Natural killer cell treated with Interleukin-12 subunit alpha and Interleukin-12 subunit beta and Interleukin-15 and Interleukin-18, amount 100 ng/mL, for 72 hours (primary cell): ENCODE results near the gene VAV2. TPM values are rescaled to one million over a fixed set of nuclear protein-coding genes. Genes with fewer than 3 reads are reported as not detected.

ENCODE experiments used
- ATAC-seq, 2 donors: fragments of 150-1000 bp; cut with Tn5 transposase in 1 of 2; sonication (Bioruptor Pico), chemical (Tn5 transposase) in 1 of 2; 2 replicates each; pipeline ENCODE4 v1.10.0; 2021
- DNase-seq: peaks from one replicate; pipeline ENCODE4 v3.0.0; 2022; ENCODE audit warnings: low spot score
- H3K27ac Mint-ChIP-seq, 2 donors: 1 replicate in 1 of 2; 2 replicates in 1 of 2; pipeline ENCODE4 v1.8.0; 2022; ENCODE audit warnings: mixed read lengths in 2 of 2, mild to moderate bottlenecking in 1 of 2, moderate library complexity in 1 of 2
- H3K27me3 Mint-ChIP-seq, 2 donors: 1 replicate in 1 of 2; 2 replicates in 1 of 2; pipeline ENCODE4 v1.8.0; 2022; ENCODE audit warnings: mixed read lengths in 2 of 2
- H3K36me3 Mint-ChIP-seq: one replicate; pipeline ENCODE4 v1.8.0; 2022; ENCODE audit warnings: mixed read lengths
- H3K4me1 Mint-ChIP-seq, 2 donors: 1 replicate in 1 of 2; 2 replicates in 1 of 2; pipeline ENCODE4 v1.8.0; 2022; ENCODE audit warnings: low read depth in 2 of 2, mixed read lengths in 2 of 2, mild to moderate bottlenecking in 1 of 2
- H3K4me3 Mint-ChIP-seq: one replicate; pipeline ENCODE4 v1.8.0; 2022; ENCODE audit warnings: mixed read lengths
- H3K9me3 Mint-ChIP-seq: 2 replicates; pipeline ENCODE4 v1.8.0; 2022; ENCODE audit warnings: mixed read lengths
- total RNA-seq, 2 donors: library from RNA; stranded (reverse); gene quantifications; one replicate each; pipeline ENCODE4 v1.2.3, GENCODE V29; 2022

Gene VAV2
- total RNA-seq, 2 donors from 2014 or later = 1.9 to 6.7 TPM

- H3K4me1 Mint-ChIP-seq = no peaks in the 10 kb centered on the region
- DNase-seq = no peak
- H3K4me3 Mint-ChIP-seq = no peak overlapping the region
- no peaks in the 10 kb centered on the region for H3K27me3 Mint-ChIP-seq
- peak in 1 of 2 donors; percentile 51 for ATAC-seq
- no peaks in the 10 kb centered on the region for H3K36me3 Mint-ChIP-seq
- no peaks in the 10 kb centered on the region for H3K9me3 Mint-ChIP-seq
- H3K27ac Mint-ChIP-seq = no peak overlapping the region
Measured at GRCh38 chr9:133782157-133783130, 209.7 kb downstream of the VAV2 start.

- no peaks in the 10 kb centered on the region for H3K4me1 Mint-ChIP-seq
- no peak overlapping the region for H3K4me3 Mint-ChIP-seq
- ATAC-seq (no peak), DNase-seq (no peak)
- no peaks in the 10 kb centered on the region for H3K36me3 Mint-ChIP-seq
- H3K27ac Mint-ChIP-seq = no peak overlapping the region
- no peaks in the 10 kb centered on the region for H3K27me3 Mint-ChIP-seq
- H3K9me3 Mint-ChIP-seq = no peaks in the 10 kb centered on the region
Measured at GRCh38 chr9:133781828-133782135, 210.3 kb downstream of the VAV2 start.

GRCh38 chr9:133780962-133781827 lies 210.9 kb downstream of the VAV2 start:
- H3K27ac Mint-ChIP-seq = no peak overlapping the region
- H3K4me3 Mint-ChIP-seq = no peak overlapping the region
- H3K27me3 Mint-ChIP-seq = no peaks in the 10 kb centered on the region
- no peaks in the 10 kb centered on the region for H3K9me3 Mint-ChIP-seq
- H3K4me1 Mint-ChIP-seq = no peaks in the 10 kb centered on the region
- no peak for ATAC-seq
- no peaks in the 10 kb centered on the region for H3K36me3 Mint-ChIP-seq
- no peak for DNase-seq

- DNase-seq = no peak
- H3K36me3 Mint-ChIP-seq = no peaks in the 10 kb centered on the region
- H3K27ac Mint-ChIP-seq = no peak overlapping the region
- H3K4me1 Mint-ChIP-seq = no peaks in the 10 kb centered on the region
- no peak overlapping the region for H3K4me3 Mint-ChIP-seq
- no peaks in the 10 kb centered on the region for H3K9me3 Mint-ChIP-seq
- no peak for ATAC-seq
- H3K27me3 Mint-ChIP-seq = no peaks in the 10 kb centered on the region
Measured at GRCh38 chr9:133780404-133780945, 211.6 kb downstream of the VAV2 start.

- no peak for ATAC-seq
- Mint-ChIP-seq H3K9me3 (no peaks in the 10 kb centered on the region), H3K4me1 (no peaks in the 10 kb centered on the region), H3K27me3 (no peaks in the 10 kb centered on the region), H3K4me3 (no peak overlapping the region), H3K27ac (no peak overlapping the region), H3K36me3 (no peaks in the 10 kb centered on the region)
- no peak for DNase-seq
Measured at GRCh38 chr9:133779516-133780403, 212.4 kb downstream of the VAV2 start.

- ATAC-seq = no peak
- Mint-ChIP-seq H3K4me1 (no peaks in the 10 kb centered on the region), H3K36me3 (no peaks in the 10 kb centered on the region)
Measured at GRCh38 chr9:133779081-133779480, 213.0 kb downstream of the VAV2 start.

GRCh38 chr9:133778336-133779013 lies 213.6 kb downstream of the VAV2 start:
- H3K4me3 Mint-ChIP-seq = no peak overlapping the region
- H3K27me3 Mint-ChIP-seq = no peaks in the 10 kb centered on the region
- no peak for DNase-seq
- no peaks in the 10 kb centered on the region for H3K9me3 Mint-ChIP-seq
- no peak overlapping the region for H3K27ac Mint-ChIP-seq
- ATAC-seq = no peak
- no peaks in the 10 kb centered on the region for H3K36me3 Mint-ChIP-seq
- no peaks in the 10 kb centered on the region for H3K4me1 Mint-ChIP-seq

More at GRCh38 chr9:133779081-133779480, 213.0 kb downstream of the VAV2 start:
- no peaks in the 10 kb centered on the region for H3K27me3 Mint-ChIP-seq
- H3K27ac Mint-ChIP-seq = no peak overlapping the region
- H3K4me3 Mint-ChIP-seq = no peak overlapping the region
- no peak for DNase-seq
- H3K9me3 Mint-ChIP-seq = no peaks in the 10 kb centered on the region

- DNase-seq = no peak
- no peaks in the 10 kb centered on the region for H3K36me3 Mint-ChIP-seq
- no peaks in the 10 kb centered on the region for H3K27me3 Mint-ChIP-seq
- H3K4me1 Mint-ChIP-seq = no peaks in the 10 kb centered on the region
- H3K9me3 Mint-ChIP-seq = no peaks in the 10 kb centered on the region
- H3K4me3 Mint-ChIP-seq = no peak overlapping the region
- H3K27ac Mint-ChIP-seq = no peak overlapping the region
- no peak for ATAC-seq
Measured at GRCh38 chr9:133777871-133778270, 214.3 kb downstream of the VAV2 start.

GRCh38 chr9:133777068-133777791 lies 214.9 kb downstream of the VAV2 start:
- no peak for ATAC-seq
- Mint-ChIP-seq H3K9me3 (no peaks in the 10 kb centered on the region), H3K27me3 (no peaks in the 10 kb centered on the region), H3K27ac (no peak overlapping the region), H3K4me1 (no peaks in the 10 kb centered on the region), H3K36me3 (no peaks in the 10 kb centered on the region), H3K4me3 (no peak overlapping the region)
- no peak for DNase-seq

- Mint-ChIP-seq H3K27me3 (no peaks in the 10 kb centered on the region), H3K27ac (no peak overlapping the region), H3K36me3 (no peaks in the 10 kb centered on the region), H3K4me3 (no peak overlapping the region), H3K9me3 (no peaks in the 10 kb centered on the region), H3K4me1 (no peaks in the 10 kb centered on the region)
- ATAC-seq (no peak), DNase-seq (peak; percentile 58)
Measured at GRCh38 chr9:133775951-133776905, 215.9 kb downstream of the VAV2 start.

GRCh38 chr9:133775291-133775690 lies 216.8 kb downstream of the VAV2 start:
- no peak overlapping the region for H3K27ac Mint-ChIP-seq
- H3K27me3 Mint-ChIP-seq = no peaks in the 10 kb centered on the region
- no peaks in the 10 kb centered on the region for H3K9me3 Mint-ChIP-seq
- no peak for DNase-seq
- H3K4me3 Mint-ChIP-seq = no peak overlapping the region
- no peaks in the 10 kb centered on the region for H3K4me1 Mint-ChIP-seq
- no peak for ATAC-seq
- no peaks in the 10 kb centered on the region for H3K36me3 Mint-ChIP-seq
